Stimulated activated CD4-positive, alpha-beta T cell treated with anti-CD3 and anti-CD28 coated beads, TNF-alpha, amount 100 ng/mL, for 48 hours (primary cell): ENCODE results near the gene PDP2.

Experiments
- DNase-seq, 3 donors: peaks; one replicate each; pipeline ENCODE4 v3.0.0-alpha.2; 2020; ENCODE audit warnings: low read depth in 3 of 3

The PDP2 gene

GRCh38 chr16:66903544-66904427 lies 23.5 kb downstream of the PDP2 start:
- no peak for DNase-seq

GRCh38 chr16:66904428-66904845 lies 24.1 kb downstream of the PDP2 start:
- DNase-seq, result no peak

- no peak for DNase-seq
Observed at GRCh38 chr16:66904846-66905632, 24.7 kb downstream of the PDP2 start.

- peak; percentile 16 to 29 (median 29) for DNase-seq
Observed at GRCh38 chr16:66905633-66906539, 25.6 kb downstream of the PDP2 start.

GRCh38 chr16:66906916-66907836 lies 26.9 kb downstream of the PDP2 start:
- no peak for DNase-seq

- DNase-seq, result no peak
Observed at GRCh38 chr16:66908116-66908515, 27.8 kb downstream of the PDP2 start.

- DNase-seq, result no peak
Observed at GRCh38 chr16:66908762-66909559, 28.6 kb downstream of the PDP2 start.

GRCh38 chr16:66910175-66910940 lies 30.0 kb downstream of the PDP2 start:
- DNase-seq, result no peak

- DNase-seq, result no peak
Observed at GRCh38 chr16:66911112-66911511, 30.8 kb downstream of the PDP2 start.

- DNase-seq, result no peak
Observed at GRCh38 chr16:66911801-66912200, 31.5 kb downstream of the PDP2 start.

GRCh38 chr16:66913081-66913480 lies 32.8 kb downstream of the PDP2 start:
- no peak for DNase-seq

GRCh38 chr16:66913711-66914110 lies 33.4 kb downstream of the PDP2 start:
- DNase-seq, result no peak

GRCh38 chr16:66914541-66914940 lies 34.2 kb downstream of the PDP2 start:
- DNase-seq, result no peak

GRCh38 chr16:66915041-66915440 lies 34.7 kb downstream of the PDP2 start:
- no peak for DNase-seq

- DNase-seq, result no peak
Observed at GRCh38 chr16:66916518-66916917, 36.2 kb downstream of the PDP2 start.

GRCh38 chr16:66917741-66918140 lies 37.4 kb downstream of the PDP2 start:
- no peak for DNase-seq

- DNase-seq, result no peak
Observed at GRCh38 chr16:66918355-66918754, 38.0 kb downstream of the PDP2 start.

GRCh38 chr16:66918803-66919568 lies 38.7 kb downstream of the PDP2 start, which contains the start of gene CDH16:
Gene CDH16, minus strand, starts transcription at chr16:66918885. Its CDS starts 820 bp downstream, at chr16:66918065.
- DNase-seq, result no peak
